ENCODE data around the gene EIF3F.

DNA sequence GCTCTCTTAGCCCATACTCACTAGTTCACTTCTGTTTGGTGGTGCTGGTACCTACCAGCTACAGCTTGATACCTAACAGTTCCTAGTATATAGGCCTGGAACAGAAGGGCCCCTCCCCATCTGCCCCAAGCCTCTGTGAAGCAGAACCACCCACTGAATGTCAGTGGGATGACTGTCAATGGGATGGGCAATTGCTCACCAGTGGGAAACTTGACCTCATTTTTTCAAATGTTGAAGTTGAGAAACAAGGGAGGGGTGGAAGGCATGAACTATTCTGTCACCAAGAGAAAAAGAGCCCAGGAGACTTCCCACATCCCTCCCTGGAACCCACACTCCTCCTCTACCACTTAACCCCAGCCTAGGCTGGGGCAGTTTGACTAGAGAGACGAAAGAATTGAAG is 21.8 kb upstream of the EIF3F start, which contains the start of gene NLRP10:
- TF ChIP-seq POLR2A (IDR thresholded peaks at IDR 0.05) (no peak), CTCF (IDR thresholded peaks at IDR 0.05) (no peak)

Measured in Peyer's patch (tissue), 4 donors.